Measurements from ENCODE around the gene SLCO3A1. TPM values are rescaled to one million over a fixed set of nuclear protein-coding genes. Genes with fewer than 3 reads are reported as not detected.

The SLCO3A1 gene
- total and polyA plus RNA-seq, 10 donors, result 7.5 to 79.5 (median 40.7) TPM

DNA sequence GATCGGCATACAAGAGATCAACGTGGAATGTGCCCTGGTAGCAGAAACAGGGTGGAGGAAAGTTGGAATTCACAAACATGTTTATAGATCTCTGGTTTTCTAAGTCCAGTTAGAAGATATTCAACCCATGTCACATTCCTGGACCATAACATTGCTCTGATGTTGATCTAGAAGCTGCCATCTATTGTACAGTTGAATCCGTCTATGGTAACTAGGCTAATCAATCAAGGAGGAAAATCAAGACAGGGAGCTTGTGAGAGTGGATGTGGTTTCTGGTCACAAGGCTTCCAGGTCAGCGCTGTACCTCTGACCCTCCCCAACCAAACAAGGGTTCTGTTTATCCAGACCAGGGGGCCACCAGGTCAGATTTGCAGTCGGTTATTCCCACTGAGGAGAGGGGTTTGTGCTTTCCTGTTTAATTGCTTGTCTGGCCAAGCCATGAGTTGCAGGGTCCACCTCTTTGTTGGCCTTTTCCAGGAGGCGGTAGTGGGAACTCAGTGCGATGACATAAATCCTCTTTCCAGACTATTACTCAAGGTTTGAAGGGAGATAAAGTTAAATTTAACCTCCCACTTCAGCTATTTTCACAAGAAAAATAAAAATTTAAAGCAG is 130.3 kb downstream of the SLCO3A1 start:
- DNase-seq, result no peak
- Histone ChIP-seq H3K36me3 (no peaks in the 10 kb centered on the region), H3K27ac (peak overlapping the region in 1 of 8 donors; percentile 12), H3K4me3 (no peak overlapping the region), H3K27me3 (replicated peaks in 1 of 7) (no peaks in the 10 kb centered on the region), H3K9me3 (no peaks in the 10 kb centered on the region), H3K4me1 (peaks cover 0 to 33% (median 3%) of the 10 kb centered on the region in 6 donors)
- intact Hi-C loops (cut with DNase I; ENCODE audit: low total_unique reads), result no loop called here
- WGBS, 5 donors, result 77 to 87% (median 79%) methylated on average over 7 of the region's 7 CpGs
- no peak for TF ChIP-seq CTCF (IDR thresholded peaks at IDR 0.05 in 8 of 11, conservative IDR thresholded peaks at IDR 0.05 in 3 of 11)
- no peak for TF ChIP-seq POLR2A (IDR thresholded peaks at IDR 0.05)
- no peak for TF ChIP-seq POLR2AphosphoS5 (IDR thresholded peaks at IDR 0.05)

DNA sequence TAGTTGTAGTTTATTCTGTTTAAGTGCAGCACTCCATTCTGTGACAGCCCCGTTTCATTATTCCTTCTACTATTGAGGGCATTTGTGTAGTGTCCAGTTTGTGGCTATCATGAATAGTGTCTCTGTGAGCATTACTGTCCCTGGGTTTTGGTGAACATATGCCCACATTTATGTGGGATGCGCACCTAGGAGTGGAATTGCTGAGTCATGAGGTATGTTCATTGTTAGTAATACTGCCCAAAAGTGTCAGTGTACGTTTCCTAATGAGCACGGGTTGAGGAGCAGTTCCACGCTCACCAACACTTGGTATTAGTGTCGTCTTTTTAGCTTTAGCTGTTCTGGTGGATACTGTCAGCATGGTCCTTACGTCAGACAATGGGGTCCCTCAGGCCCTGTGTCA is 131.8 kb downstream of the SLCO3A1 start:
- H3K9me3 ChIP-seq, result no peaks in the 10 kb centered on the region
- H3K36me3 ChIP-seq, result no peaks in the 10 kb centered on the region
- H3K27ac ChIP-seq, result no peak overlapping the region
- intact Hi-C loops (cut with DNase I; ENCODE audit: low total_unique reads), result no loop called here
- DNase-seq, result no peak
- peaks cover 0 to 33% (median 3%) of the 10 kb centered on the region in 6 donors for H3K4me1 ChIP-seq
- H3K4me3 ChIP-seq, result no peak overlapping the region
- 90 to 96% (median 90%) methylated on average over 6 to 7 of the region's 7 CpGs for WGBS, 5 donors
- H3K27me3 ChIP-seq (replicated peaks in 1 of 7), result no peaks in the 10 kb centered on the region
- TF ChIP-seq POLR2A (IDR thresholded peaks at IDR 0.05) (no peak), POLR2AphosphoS5 (IDR thresholded peaks at IDR 0.05) (no peak), CTCF (IDR thresholded peaks at IDR 0.05 in 8 of 11, conservative IDR thresholded peaks at IDR 0.05 in 3 of 11) (no peak)

DNA sequence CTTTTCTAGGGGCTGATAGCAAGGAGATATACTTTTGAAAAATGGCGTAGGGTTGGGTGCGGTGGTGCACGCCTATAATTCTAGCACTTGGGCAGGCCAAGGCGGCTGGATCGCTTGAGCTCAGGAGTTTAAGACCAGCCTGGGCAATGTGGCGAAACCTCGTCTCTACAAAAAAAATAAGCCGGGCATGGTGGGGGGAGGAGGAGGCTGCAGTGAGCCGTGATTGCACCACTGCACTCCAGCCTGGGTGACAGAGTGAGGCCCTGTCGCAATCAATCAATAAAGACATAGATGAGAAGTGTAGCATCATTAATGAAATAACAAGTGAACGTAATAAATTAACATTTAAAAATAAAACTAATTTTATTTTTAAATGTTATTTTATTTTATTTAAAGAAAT is 134.6 kb downstream of the SLCO3A1 start:
- TF ChIP-seq POLR2AphosphoS5 (IDR thresholded peaks at IDR 0.05), result no peak
- no peak for TF ChIP-seq POLR2A (IDR thresholded peaks at IDR 0.05)
- TF ChIP-seq CTCF (IDR thresholded peaks at IDR 0.05 in 8 of 11, conservative IDR thresholded peaks at IDR 0.05 in 3 of 11), result no peak
- intact Hi-C loops (cut with DNase I; ENCODE audit: low total_unique reads), result no loop called here
- H3K27me3 ChIP-seq (replicated peaks in 1 of 7), result no peaks in the 10 kb centered on the region
- no peaks in the 10 kb centered on the region for H3K36me3 ChIP-seq
- H3K9me3 ChIP-seq, result no peaks in the 10 kb centered on the region
- H3K4me3 ChIP-seq, result no peak overlapping the region
- WGBS, 5 donors, result 70 to 92% (median 87%) methylated on average over 11 of the region's 11 CpGs
- peaks cover 0 to 40% (median 2%) of the 10 kb centered on the region in 6 donors for H3K4me1 ChIP-seq
- no peak overlapping the region for H3K27ac ChIP-seq
- DNase-seq, result no peak

GRCh38 chr15:91988655-91989054 is 135.1 kb downstream of the SLCO3A1 start:
- H3K4me3 ChIP-seq, result no peak overlapping the region
- whole genome bisulfite sequencing, 5 donors, result 90 to 99% (median 98%) methylated on average over 3 of the region's 3 CpGs

More at GRCh38 chr15:91988655-91989054, 135.1 kb downstream of the SLCO3A1 start:
- no peaks in the 10 kb centered on the region for H3K27me3 ChIP-seq (replicated peaks in 1 of 7)
- H3K4me1 ChIP-seq, result peaks cover 0 to 36% (median 4%) of the 10 kb centered on the region in 6 donors
- H3K27ac ChIP-seq, result peak overlapping the region in 1 of 8 donors; percentile 4
- H3K36me3 ChIP-seq, result no peaks in the 10 kb centered on the region
- intact Hi-C loops (cut with DNase I; ENCODE audit: low total_unique reads), result no loop called here
- no peak for DNase-seq
- TF ChIP-seq CTCF (IDR thresholded peaks at IDR 0.05 in 8 of 11, conservative IDR thresholded peaks at IDR 0.05 in 3 of 11), result no peak
- TF ChIP-seq POLR2A (IDR thresholded peaks at IDR 0.05), result no peak
- TF ChIP-seq POLR2AphosphoS5 (IDR thresholded peaks at IDR 0.05), result no peak
- no peaks in the 10 kb centered on the region for H3K9me3 ChIP-seq
